NCI-H1930 (cell line): ENCODE measurements around the gene TAP2.
"Not testable (repeated sequence)": the region's sequence is repeated elsewhere in the genome, so short reads cannot be mapped to it uniquely, and the experiment has no call there.

ENCODE experiments used
- DNase-seq, 2 experiments: peaks; one replicate each; lab custom pipeline; 2025; lab: John Stamatoyannopoulos, UW

TAP2 gene

DNA sequence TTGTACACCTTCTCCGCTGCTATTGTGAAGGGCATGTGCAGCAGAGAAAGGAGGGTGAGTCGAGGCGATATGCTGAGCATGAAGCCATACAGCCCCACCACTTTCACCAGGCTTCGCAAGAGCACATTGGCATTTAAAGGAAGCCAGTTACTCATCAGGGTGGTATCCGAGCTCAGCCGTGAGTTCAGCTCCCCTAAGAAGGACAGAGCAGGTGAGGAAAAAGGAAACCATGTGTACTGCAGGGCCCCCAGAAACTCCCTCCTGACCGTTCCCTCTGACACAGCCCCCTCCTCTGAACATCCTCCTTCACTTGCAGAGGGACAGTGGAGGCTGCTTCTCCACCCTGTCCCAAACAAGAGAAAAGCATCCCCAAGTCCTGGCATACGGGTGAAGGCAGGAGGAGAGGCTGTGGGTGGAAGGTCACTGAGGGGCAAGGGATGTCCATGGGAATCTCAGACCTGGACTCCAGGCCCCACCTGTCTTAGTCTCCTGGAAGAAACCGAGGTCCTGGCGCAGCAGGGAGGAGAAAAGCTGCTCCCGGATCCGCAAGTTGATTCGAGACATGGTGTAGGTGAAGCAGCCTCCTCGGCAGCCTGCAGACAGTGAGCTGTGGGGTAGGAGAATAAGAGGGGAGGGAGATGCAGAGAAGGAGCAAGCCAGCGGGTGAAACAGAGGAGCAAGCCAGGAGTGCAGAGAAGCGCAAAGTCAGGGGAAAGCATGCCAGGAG lies 3.2 kb downstream of the TAP2 start:
- no peak for DNase-seq

DNA sequence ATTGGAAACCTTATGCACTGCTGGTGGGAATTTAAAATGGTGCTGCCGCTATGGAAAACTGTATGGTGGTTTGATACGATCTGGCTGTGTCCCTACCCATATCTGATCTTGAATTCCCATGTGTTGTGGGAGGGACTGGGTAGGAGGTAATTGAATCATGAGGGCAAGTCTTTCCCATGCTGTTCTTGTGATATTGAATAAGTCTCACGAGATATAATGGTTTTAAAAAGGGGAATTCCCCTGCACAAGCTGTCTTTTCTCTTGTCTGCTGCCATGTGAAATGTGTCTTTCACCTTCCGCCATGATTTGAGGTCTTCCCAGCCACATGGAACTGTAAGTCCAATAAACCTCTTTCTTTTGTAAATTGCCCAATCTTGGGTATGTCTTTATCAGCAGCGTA lies 4.9 kb downstream of the TAP2 start:
- DNase-seq = no peak

DNA sequence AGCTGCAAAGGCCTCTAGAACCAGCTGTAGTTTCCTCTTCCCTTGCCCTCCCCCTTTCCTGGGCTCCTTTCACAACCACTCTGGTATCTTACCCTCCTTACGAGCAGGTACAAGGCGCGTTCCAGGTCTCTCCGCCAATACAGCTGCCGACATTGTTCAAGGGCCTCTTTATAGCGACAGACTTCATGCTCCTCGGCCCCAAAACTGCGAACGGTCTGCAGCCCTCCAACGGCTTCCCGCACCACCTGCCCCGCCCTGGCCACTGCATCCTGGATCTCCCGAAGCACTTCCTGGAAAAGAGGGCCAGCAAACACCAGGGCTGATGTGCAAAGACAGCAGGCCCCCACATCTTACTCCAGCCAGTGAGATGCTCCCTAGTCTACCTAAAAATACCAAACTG lies 6.0 kb downstream of the TAP2 start:
- no peak for DNase-seq

DNA sequence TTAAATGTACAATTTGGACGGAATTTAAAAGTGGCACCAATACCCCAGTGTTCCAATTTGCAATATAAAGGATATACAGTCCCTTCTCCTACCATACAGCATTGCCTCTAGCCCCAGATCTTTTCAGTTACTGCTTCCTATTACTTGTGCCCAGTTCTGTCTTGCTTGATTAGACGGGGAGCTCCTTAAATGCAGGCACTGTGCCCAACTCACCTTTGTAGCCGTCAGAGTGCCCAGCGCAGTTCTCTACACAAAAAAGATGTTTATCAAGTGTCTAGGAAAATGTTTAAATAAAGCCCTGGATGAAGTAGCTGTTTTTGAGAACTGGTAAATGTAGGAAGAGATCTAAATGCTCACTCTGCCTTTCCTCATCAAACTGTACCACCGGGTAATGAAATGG lies 7.6 kb downstream of the TAP2 start:
- no peak for DNase-seq

DNA sequence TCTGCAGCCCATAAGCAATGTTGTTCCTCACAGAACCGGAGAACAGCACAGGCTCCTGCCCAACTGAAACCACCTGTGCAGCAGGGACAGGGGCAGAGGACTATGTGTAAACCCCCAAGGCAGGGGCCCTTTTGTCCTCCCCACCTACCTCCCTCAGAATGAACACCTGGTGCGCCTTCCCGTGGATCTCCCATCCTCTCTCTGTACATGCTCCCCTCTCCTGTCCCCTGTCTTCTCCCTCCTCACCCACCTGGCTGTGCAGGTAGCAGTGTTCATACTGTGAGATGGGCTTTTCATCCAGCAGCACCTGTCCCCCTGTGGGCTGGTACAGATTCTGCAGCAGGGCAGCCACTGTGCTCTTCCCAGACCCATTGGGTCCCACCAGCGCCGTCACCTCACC lies 8.5 kb downstream of the TAP2 start:
- DNase-seq = no peak

DNA sequence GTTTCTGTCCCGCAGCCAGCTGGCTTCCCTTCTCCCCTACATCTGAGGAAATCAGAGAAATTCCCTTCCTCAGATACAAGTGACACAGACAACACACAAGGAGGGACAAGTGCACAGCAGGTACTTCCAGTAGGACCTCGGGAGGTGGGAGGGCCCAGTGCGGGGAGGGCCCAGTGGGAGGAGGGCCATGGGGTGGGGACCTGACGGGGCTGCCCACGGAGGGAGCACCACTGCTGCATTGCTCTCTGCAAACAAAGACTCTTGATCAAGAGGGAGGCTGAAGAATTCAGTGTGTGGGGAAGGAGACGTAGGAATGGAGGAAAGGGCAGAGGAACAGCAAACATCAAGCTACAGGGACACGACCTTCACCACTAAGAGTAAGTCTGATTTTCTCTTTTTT lies 9.0 kb downstream of the TAP2 start:
- no peak for DNase-seq

DNA sequence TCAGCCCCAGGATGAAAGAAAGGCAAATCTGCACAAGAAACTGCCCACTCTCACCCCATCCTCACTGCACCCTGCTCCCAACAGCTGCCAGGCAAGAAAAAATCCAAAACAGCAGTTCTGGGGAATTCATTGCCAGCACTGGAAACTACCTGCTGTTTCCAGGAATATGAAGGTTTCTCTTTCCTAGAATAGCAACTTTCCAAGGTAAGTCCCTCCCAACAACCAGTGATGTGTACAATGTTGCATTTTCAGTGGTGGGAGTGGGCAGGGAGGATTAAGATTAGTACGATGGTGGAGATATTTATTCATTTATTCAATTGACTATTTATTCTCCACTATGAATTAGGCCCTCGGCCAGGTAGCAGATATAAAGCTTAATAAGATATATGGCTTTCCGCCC lies 11.5 kb downstream of the TAP2 start:
- DNase-seq = no peak

DNA sequence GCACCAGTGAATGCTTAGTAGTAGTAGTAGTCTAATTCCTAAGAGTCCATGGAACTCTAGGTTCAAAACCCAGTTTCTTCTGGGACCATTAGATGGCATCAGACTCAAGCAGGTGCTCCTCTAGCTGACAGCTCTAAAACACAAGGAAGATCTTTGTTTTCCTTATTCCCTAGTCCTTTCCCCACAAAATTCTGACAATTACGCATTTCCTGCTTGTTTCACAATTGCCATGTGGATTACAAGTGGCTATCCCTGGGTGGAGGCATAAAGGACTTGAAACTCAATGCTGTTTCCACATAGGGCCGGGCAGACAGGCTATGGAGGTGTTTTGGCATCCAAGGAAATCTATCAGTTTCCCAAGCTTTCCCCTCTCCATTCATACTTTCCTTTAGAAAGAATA lies 12.6 kb downstream of the TAP2 start:
- no peak for DNase-seq

DNA sequence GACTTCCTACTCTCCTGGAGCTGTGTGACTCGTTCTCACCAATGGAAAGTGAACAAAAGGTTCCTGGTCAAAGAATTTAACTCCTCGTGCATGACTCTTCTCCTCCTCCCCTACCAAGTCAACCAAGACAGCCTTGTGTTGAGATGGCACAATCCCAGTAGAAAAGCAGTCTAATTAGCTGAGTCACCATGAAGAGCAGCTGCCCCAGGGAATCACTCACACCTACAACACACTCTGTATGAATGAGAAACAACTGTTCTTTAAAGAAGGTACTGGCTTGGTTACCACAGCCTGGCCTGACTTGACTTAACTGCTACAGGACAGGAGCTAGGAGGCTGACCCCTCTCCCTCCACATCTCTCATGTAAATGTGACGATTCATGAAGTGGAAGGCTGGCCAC lies 18.8 kb downstream of the TAP2 start:
- no peak for DNase-seq

DNA sequence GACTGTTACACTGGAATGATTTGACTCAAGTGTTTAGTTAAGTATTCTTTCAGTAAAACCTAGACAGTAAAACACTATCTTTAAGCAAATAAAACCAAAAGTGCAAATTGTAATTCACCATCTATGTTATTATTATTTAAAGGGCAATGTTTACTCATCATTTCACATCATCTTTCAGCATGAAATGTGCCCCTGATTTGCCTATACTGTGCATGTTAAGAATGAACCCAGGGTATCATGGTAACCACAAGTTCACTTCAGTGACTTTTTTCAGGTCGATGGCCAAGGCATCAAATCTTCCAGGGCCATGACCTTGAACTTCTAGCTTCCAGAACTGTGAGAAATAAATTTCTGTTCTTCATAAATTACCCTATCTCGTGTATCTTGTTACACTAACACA lies 19.7 kb downstream of the TAP2 start:
- DNase-seq = no peak

DNA sequence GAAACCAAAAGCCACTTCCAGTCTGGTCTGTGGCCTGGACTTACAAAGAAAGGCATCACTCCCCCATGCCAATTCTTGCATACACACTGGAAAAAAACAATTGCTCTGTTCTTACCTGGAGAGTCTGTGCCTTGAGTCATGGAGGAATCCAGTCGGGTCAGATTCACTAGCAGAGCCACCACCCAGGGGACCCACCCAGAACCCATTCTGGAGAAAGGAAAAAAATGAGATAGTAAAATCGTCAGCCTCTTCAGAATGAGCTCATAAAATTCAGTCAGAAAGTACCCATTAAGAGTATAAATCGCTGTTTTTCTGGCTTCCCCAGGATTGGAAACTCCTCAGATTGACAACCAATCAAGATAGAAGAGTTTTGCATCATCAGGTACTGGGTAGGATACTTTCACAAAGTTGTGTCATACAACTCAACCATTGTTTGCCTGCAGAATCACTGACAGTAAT lies 21.8 kb downstream of the TAP2 start, which contains the start of gene HLA-DOB:
Gene HLA-DOB (minus strand): TSS at position 257 of the 459 bp plus-strand sequence. CDS start 51 bp downstream, at position 206.
- DNase-seq = no peak

DNA sequence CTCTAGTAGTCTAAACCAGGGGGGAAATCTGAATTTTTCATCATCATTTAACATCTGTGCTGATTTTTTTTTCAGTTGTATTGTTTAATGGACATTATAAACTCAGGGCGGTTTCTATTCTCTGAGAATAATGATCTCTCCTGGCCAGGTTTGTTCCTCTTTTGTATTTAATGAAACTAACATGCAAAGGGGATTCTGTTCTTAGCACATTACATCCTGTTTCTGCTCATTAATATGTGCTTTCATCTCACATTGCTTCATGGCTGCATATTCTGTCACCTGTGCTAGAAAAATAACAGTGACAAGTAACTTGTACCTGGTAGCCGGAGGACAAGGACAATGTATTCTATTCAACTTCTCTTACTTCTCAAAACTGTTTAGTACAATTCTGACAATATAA lies 22.5 kb downstream of the TAP2 start:
- no peak for DNase-seq

DNA sequence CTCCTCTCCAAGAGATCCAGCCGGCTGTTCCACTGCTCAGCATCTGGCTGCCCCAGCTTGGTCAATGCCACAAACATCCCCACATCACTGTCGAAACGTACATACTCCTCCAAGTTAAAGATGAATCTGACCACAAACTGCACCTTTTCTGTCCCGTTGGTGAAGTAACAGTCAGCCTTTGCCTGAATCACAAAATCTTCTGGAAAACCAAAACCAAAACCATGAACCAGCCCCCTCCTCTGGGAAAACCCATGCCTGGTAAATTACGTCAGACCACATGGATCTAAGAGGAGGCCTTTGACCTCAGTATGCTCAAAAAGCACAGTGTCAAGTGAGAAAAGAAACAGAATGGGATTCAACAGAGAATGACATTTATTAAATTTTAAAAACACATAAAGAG lies 23.4 kb downstream of the TAP2 start:
- no peak for DNase-seq

DNA sequence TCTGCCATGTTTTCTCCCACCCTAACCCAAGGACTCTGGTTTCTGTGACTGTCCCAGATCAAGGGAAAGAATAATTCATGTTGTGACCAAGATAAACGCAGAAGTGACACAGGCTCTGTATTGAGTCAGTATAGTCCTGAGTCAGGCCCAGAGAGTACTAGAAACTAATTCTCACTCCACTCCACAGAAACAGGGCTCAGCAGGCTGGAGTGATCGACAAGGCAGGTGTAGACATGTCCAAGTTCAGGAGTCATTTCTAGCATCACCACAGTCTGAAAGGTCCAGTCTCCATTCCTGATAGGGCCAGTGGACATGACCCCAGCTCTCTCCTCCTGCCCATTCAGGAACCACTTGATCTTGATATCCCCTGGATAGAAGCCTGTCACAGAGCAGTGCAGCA lies 24.4 kb downstream of the TAP2 start:
- no peak for DNase-seq

DNA sequence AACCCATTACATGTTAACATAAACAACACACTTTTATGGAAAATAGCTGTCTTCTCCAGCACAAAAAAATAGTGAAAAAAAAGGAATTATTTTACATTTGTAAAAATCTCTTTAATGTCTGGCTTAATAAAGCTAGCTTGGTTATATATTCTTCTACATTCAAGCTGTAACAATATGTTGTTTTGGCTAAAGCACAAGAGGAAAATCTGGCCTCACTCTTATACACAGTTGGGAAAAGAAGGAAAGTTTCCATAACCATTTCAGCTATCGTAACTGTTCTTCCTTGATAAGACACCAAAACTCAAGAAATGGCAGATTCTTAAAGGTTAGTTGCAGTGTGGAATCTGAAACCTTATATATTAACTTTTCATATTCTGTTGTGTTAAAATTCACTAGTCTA lies 29.4 kb downstream of the TAP2 start:
- no peak for DNase-seq

DNA sequence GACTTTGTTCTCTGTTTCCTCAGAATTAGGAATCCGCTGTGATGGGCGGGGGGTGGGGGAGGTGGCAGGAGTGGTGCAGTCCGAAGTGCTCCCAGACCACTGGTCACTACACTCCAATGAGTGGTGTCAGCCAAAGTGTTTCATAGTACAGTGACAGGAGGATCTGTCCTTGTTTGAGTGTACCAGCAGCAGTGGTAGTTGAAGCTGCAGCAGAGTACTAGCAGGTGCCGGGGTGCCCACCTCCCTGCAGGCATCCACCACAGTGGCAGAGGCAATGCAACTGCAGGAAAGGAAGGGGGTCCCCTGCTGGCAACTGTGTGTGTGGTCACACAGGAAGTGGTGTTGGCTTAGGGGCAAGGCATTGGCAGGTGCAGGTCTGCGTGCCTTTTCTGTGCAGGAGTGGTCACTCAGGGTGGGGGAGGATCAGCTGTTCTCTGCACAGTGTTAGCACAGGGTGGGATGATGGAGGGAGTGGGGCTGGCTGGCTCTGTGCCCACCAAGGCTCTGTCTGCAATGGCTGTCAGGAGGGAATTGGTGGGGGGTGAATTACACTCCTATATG lies 31.4 kb downstream of the TAP2 start:
- no peak for DNase-seq

DNA sequence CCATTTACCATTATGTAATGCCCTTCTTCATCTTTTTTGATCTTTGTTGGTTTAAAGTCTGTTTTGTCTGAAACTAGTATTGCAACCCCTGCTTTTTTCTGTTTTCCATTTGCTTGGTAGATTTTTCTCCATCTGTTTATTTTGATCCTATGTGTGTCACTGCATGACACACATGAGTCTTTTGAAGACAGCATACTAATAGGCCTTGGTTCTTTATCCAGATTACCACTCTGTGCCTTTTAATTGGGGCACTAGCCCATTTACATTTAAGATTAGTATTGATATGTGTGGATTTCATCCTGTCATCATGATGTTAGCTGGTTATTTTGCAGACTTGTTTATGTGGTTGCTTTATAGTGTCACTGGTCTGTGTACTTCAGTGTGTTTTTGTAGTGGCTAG lies 33.1 kb downstream of the TAP2 start:
- not testable (repeated sequence) for DNase-seq

DNA sequence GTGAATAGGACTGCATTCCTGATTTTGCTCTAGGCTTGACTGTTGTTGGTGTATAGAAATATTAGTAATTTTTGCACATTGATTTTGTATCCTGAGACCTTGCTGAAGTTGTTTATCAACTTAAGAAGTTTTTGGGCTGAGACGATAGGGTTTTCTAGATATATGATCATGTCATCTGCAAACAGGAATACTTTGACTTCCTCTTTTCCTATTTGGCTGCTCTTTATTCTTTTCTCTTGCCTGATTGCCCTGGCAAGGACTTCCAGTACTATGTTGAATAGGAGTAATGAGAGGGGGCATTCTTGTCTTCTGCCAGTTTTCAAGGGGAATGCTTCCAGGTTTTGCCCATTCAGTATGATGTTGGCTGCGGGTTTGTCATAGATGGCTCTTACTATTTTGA lies 35.1 kb downstream of the TAP2 start:
- DNase-seq = no peak

DNA sequence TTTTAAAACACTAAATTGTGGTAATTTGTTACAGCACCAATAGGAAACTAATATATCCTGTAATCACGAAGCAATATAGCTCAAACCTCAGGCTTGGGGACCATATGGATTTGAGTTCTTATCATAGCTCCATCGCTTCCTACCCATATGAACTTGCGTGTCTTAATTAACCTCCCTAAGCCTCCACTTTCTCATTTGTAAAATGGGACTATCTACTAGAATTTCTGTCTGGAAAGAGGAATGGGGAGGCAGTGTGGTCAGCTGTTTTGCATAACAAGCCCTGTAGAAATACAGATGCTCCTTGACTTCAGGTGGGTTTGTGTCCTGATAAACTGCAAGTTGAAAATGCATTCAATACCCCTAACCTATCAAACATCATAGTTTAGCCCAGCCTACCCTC lies 38.8 kb downstream of the TAP2 start:
- DNase-seq = no peak

DNA sequence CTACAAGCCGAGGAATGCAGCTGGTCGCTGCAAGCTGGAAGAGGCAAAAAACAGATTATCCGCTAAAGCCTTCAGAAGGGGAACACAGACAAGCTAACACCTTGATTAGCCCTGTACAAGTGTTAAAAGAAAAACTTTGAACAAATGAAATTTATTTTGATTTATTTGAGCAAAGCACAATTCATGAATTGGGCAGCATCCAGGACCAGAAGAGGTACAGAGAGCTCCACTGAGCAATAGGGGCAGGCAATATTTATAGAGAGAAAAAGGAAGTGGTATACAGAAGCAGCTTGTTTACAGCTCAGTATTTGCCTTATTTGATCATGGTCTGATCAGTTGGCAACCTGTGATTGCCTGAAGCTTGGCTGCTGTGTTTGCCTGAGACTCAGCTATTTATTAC lies 39.4 kb downstream of the TAP2 start:
- DNase-seq = no peak

DNA sequence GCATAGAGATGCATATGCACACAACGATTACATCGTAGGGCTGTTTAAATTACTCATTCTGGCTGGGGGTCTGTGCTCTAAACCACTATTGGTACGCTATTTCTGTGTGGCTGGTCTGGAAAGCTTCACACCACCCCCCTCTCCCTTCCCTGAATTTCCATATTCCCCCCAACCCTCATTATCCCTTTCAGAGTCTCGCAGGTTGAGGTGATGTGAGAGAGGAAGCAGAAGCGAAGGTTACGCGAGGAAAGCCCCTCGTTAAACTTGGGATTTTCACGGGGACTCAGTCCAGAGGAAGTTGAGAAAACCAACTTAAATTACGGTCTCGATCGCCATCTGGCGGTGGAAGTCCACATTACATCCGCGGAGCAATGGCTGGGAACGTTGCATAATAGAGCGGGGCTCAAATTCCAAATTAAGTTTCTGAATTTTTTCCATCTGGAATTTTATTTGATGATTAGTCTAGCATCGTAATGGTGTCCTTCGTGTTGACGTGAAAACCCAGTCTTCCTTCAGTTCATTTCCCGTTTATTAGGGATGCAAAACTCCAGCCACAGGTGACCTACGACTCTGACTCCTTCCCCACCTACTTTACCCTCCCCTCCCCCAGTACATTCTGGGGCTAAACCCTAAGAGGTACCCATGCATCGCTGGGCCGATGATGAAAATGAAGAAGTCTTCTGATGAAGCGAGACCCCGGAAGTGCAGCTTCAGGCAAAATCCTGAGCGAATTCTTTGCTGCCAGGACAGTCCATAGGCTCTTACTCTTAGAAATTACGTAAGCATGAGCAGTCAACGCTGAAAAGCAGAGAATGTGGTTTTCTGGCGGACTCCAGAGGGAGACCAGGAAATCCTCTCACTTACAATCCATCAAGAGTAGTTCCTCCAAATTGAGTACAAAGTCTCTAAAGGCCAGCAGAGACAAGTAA lies 41.4 kb downstream of the TAP2 start:
- peak; percentile 2 to 58 for DNase-seq

DNA sequence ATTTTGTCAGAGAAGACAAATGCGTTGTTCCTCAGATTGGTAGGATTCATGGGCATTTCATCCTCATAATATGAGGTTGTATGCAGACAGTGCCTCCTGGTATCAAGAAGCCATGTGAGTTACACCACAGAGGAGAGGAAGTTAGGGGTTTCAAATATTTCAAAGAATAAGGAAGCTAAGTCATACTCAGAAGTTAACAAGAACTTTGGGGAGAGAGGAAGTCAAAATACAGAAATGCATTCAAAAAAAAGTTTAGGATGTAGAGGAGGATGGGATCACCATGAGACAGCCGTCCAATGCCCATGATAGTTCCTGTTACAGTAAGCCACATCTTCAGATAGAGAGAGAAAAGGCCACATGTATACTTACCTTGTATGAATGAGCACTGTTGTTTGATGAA lies 44.0 kb downstream of the TAP2 start:
- DNase-seq = no peak

DNA sequence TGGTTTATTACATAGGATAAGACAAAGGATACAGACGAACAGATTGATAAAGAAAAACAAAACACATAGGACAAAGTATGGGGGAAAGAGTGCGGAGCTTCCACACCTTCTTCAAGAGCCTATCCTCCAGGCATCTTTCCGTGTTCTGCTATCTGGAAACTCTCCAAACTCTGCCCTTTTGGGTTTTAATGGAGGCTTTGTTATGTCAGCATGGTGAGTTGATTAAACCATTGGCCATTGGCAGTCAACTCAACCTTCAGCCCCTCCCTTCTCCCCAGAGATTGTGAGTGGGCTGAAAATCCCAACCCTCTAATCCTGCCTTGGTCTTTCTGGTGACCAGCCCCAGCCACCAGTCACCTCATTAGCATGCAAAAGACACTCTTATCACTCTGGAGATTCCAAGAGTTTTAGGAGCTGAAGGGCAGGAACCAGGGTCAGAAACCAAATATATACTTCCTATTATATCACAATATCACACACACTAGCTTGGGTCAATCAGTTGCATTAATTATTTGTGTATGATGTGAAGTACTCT lies 45.6 kb downstream of the TAP2 start:
- no peak for DNase-seq
